ENCODE data around the gene TMEM222.

TMEM222 gene

DNA sequence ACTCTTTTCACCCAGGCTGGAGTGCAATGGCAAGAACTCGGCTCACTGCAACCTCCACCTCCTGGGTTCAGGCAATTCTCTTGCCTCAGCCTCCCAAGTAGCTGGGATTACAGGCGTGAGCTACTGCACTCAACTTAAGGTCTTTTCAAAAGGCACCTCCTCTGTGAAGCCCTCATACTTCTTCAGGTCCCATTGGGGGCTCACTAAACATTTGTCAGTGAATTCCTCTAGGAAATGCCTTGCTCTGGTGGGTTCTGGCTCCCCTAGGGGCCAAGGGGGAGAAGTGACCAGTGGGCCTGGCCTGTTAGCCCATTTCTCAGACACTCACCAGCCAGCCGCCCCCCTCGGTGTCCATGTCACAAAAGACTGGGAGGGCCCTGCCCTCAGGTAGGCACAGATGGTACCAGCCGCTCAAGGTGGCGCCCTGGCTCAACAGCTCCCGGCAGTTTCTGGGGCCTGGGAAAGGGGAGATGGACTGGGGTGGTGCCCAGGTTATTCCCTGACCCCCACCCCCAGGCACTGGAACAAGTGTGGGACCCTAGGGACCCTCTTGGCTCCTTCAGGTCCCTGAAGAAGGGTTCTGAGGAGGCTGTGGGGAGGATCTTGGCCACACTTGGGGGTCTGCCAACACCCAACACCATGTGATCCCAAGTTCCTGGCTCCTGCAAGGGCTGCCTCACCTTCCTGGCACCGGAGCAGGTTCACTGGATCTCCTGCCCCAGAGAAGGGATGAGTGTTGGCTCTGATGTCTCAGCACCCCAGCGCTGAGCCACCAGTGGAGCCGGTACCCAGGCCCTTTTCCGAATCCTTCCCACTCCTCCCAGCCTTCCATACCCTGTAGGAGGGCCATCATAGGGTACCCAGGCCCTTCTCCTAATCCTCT lies 51.1 kb downstream of the TMEM222 start:
- Histone ChIP-seq H3K36me3 (ENCODE audit: insufficient read depth, low read length) (no peaks in the 10 kb centered on the region), H3K4me1 (ENCODE audit: insufficient read depth, low read length) (no peaks in the 10 kb centered on the region), H3K9ac (ENCODE audit: low read depth, low read length) (no peak overlapping the region), H3K9me3 (ENCODE audit: insufficient read depth, low read depth, low read length) (no peaks in the 10 kb centered on the region), H3K27ac (ENCODE audit: low read depth, low read length) (no peak overlapping the region), H3K27me3 (ENCODE audit: insufficient read depth, low read length) (no peaks in the 10 kb centered on the region), H3K4me3 (ENCODE audit: low read length) (no peak overlapping the region)
- 87% methylated on average over 11 of the region's 11 CpGs for WGBS

- no peaks in the 10 kb centered on the region for H3K9me3 ChIP-seq (ENCODE audit: insufficient read depth, low read depth, low read length)
- H3K27ac ChIP-seq (ENCODE audit: low read depth, low read length) = no peak within 1 kb of the TSS
- WGBS = 81% methylated on average over 4 of the region's 4 CpGs
- H3K4me3 ChIP-seq (ENCODE audit: low read length) = no peak within 1 kb of the TSS
- H3K4me1 ChIP-seq (ENCODE audit: insufficient read depth, low read length) = no peaks in the 10 kb centered on the region
- no peak within 1 kb of the TSS for H3K9ac ChIP-seq (ENCODE audit: low read depth, low read length)
- no peaks in the 10 kb centered on the region for H3K27me3 ChIP-seq (ENCODE audit: insufficient read depth, low read length)
- no peaks in the 10 kb centered on the region for H3K36me3 ChIP-seq (ENCODE audit: insufficient read depth, low read length)
Observed at GRCh38 chr1:27374362-27375086, 52.6 kb downstream of the TMEM222 start, which contains the start of gene FCN3. Gene FCN3 (minus strand): TSS chr1:27374824. CDS start chr1:27374818, 6 bp downstream.

DNA sequence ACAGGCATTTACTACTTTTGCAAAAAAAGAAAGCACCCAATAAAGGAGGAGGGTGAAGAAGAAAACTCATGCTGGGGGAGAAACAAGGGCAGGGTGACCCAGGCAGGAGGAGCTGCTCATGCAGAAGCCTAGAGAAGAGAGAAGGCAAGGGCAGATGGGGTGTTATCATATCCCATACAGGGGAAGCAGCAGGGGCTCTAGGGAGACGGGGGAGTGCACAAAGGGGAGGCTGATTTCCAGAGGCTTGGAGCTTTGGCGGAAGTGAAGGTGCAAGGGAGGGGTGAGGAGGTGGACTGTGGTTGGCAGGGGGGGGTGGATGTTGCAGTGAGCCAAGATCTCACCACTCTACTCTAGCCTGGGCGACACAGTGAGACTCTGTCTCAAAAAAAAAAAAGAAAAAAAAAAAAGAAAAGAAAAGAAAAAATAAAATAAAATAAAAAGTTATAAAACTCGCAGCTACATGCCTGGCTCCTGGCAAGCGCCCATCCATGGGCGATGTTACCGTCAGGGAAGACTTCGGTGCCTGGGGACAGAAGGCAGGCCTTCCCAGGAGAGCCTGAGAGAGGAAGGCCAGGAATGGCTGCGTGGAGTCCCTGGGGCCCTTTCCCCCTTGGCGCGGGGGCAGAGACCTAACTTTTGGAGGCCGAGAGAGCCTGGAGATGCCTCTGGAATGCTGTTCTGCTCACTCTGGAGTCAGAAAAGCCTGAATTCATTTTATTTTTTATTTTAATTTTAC lies 56.0 kb downstream of the TMEM222 start:
- Histone ChIP-seq H3K27ac (ENCODE audit: low read depth, low read length) (no peak overlapping the region), H3K27me3 (ENCODE audit: insufficient read depth, low read length) (peaks cover 15% of the 10 kb centered on the region), H3K36me3 (ENCODE audit: insufficient read depth, low read length) (no peaks in the 10 kb centered on the region), H3K4me1 (ENCODE audit: insufficient read depth, low read length) (no peaks in the 10 kb centered on the region), H3K9ac (ENCODE audit: low read depth, low read length) (no peak overlapping the region), H3K4me3 (ENCODE audit: low read length) (no peak overlapping the region), H3K9me3 (ENCODE audit: insufficient read depth, low read depth, low read length) (no peaks in the 10 kb centered on the region)
- 87% methylated on average over 11 of the region's 12 CpGs for WGBS

DNA sequence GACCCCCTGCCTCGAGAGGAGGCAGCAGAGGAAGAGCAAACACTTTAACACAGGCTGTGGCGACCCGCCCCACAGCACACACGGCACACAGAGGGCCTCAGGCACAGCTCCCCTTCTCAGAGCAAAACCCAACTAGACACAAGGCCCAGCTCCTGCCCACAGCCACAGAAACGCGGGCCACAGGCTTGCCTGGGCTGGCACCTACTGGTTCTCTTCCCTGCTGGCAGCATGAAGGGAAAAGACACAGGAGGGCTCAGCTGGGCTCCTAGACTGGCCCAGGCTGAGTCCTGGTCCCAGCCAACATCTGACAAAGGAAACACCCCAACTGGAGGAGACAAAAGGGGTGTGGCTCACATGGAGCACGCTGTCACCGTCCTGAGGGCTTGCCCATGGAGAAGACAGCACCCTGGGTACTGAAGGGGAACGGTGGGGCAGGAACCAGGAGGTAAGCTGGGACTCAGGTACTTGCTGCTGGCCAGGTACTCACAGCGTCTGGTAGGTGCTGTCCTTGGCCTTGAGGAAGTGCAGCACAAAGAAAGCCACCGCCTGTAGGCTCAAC lies 57.7 kb downstream of the TMEM222 start:
- Histone ChIP-seq H3K4me3 (ENCODE audit: low read length) (no peak overlapping the region), H3K4me1 (ENCODE audit: insufficient read depth, low read length) (no peaks in the 10 kb centered on the region), H3K27me3 (ENCODE audit: insufficient read depth, low read length) (peaks cover 15% of the 10 kb centered on the region), H3K9ac (ENCODE audit: low read depth, low read length) (no peak overlapping the region), H3K9me3 (ENCODE audit: insufficient read depth, low read depth, low read length) (no peaks in the 10 kb centered on the region), H3K27ac (ENCODE audit: low read depth, low read length) (no peak overlapping the region), H3K36me3 (ENCODE audit: insufficient read depth, low read length) (no peaks in the 10 kb centered on the region)
- 80% methylated on average over 11 of the region's 11 CpGs for WGBS

DNA sequence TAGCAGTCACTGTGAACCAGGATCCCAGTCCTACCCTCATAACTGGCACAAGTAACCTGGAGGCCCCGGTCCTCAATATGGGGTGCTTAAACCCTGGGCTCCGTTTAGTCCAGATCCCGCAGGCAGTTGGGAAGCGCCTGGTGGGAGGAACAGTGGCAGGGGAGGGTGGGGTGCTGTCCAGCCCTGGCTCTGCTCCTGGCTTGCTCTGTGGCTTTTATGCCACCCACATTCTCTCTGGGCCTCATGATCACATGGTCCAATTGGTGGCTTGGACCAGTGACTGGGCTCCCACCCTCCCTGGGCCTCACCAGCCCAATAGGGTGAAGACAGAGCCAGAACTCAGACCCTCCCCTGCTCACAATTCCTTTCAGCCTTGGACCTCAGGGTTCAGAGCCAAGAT lies 58.3 kb downstream of the TMEM222 start:
- H3K27me3 ChIP-seq (ENCODE audit: insufficient read depth, low read length) = peaks cover 15% of the 10 kb centered on the region
- no peaks in the 10 kb centered on the region for H3K9me3 ChIP-seq (ENCODE audit: insufficient read depth, low read depth, low read length)
- no peaks in the 10 kb centered on the region for H3K4me1 ChIP-seq (ENCODE audit: insufficient read depth, low read length)
- 91% methylated on average over 4 of the region's 4 CpGs for WGBS
- H3K36me3 ChIP-seq (ENCODE audit: insufficient read depth, low read length) = no peaks in the 10 kb centered on the region
- H3K9ac ChIP-seq (ENCODE audit: low read depth, low read length) = no peak overlapping the region
- H3K4me3 ChIP-seq (ENCODE audit: low read length) = no peak overlapping the region
- no peak overlapping the region for H3K27ac ChIP-seq (ENCODE audit: low read depth, low read length)

DNA sequence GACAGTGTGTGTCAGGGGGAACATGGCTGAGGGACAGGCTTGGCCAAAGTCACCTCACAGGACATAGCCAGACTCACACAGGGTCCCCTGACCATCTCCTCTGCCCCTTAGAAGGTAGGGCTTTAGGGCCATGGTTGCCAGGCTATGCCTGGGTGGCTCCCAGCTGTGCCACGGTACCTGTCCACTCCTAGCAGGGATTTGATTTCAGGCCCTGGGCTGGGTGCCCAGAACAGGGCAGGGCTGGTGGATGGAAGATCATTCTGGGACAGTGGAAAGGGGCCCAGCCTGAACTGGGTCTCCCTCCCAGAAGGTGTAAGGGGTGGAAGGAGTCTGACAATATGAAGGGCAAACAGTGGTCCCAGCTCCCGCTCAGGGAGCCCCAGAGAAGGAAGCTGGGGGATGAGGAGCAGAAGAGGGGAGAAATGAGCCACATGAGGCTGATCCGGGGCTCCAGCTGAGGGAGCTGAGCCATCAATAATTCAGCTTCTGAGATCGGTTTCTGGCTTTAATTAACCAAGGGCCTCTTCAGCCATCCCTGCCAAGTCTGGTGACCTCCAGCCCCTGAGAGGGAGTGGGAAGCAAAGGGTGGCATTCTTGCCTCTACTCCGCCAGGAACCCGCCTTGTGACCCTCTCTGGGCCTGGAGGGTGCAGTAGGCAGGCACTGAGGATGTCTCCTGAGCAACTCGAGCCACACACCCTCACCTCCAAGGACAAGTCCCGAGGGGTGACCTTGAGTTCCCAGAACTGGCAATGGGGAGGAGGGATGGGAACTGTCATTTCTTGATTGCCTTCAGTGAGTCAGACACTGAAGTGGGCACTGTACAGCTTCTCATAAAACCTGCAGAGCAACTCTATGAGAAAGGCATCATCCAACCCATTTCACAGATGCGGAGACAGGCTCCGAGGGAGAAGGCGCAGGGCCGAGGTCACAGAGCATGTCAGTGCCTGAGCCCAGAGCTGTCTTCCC lies 59.1 kb downstream of the TMEM222 start:
- H3K27ac ChIP-seq (ENCODE audit: low read depth, low read length) = no peak overlapping the region
- peaks cover 15% of the 10 kb centered on the region for H3K27me3 ChIP-seq (ENCODE audit: insufficient read depth, low read length)
- no peak overlapping the region for H3K4me3 ChIP-seq (ENCODE audit: low read length)
- WGBS = 91% methylated on average over 12 of the region's 12 CpGs
- no peak overlapping the region for H3K9ac ChIP-seq (ENCODE audit: low read depth, low read length)
- no peaks in the 10 kb centered on the region for H3K36me3 ChIP-seq (ENCODE audit: insufficient read depth, low read length)
- H3K9me3 ChIP-seq (ENCODE audit: insufficient read depth, low read depth, low read length) = no peaks in the 10 kb centered on the region
- H3K4me1 ChIP-seq (ENCODE audit: insufficient read depth, low read length) = no peaks in the 10 kb centered on the region

DNA sequence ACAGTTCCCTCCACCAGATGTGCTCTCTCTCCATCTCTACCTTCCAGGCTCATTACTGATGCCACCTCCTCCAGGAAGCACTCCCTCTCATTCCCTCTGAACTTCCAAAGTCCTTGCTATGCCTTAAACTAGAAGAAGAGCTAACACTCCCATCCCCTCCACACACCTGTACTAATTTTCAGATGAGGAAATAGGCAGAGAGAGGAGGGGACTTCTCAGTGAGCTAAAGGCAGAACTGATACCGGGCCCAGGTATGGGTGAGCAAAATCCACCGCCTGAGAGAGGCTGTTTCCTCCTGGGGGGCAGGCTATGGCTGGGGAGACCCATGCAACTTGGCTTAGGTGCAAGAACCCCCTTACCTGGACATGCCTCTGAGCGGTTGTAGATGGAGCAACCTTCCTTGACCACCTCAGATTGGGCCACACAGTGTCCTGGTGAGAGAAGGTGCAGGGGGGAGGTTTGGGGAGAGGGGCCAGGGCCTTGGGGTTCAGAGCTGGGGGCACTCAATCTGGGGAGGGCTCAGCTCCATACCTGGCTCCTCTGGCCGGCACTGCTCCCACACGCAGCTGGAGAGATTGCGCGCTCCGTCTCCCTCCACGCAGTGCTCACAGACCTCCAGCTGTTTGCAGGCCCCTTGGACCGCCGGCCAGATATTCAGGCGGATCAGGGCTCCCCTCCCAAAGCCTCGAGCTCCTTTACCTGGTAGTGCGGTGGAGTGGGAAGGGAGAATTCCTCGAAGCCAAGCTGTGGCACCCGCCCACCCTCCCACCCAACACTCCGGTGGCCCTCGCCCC lies 60.2 kb downstream of the TMEM222 start:
- no peak overlapping the region for H3K9ac ChIP-seq (ENCODE audit: low read depth, low read length)
- H3K4me1 ChIP-seq (ENCODE audit: insufficient read depth, low read length) = no peaks in the 10 kb centered on the region
- H3K4me3 ChIP-seq (ENCODE audit: low read length) = no peak overlapping the region
- no peaks in the 10 kb centered on the region for H3K36me3 ChIP-seq (ENCODE audit: insufficient read depth, low read length)
- H3K9me3 ChIP-seq (ENCODE audit: insufficient read depth, low read depth, low read length) = no peaks in the 10 kb centered on the region
- peaks cover 15% of the 10 kb centered on the region for H3K27me3 ChIP-seq (ENCODE audit: insufficient read depth, low read length)
- 80% methylated on average over 13 of the region's 18 CpGs for WGBS
- no peak overlapping the region for H3K27ac ChIP-seq (ENCODE audit: low read depth, low read length)

- no peaks in the 10 kb centered on the region for H3K4me1 ChIP-seq (ENCODE audit: insufficient read depth, low read length)
- H3K4me3 ChIP-seq (ENCODE audit: low read length) = peak within 1 kb of the TSS; percentile 58
- no peaks in the 10 kb centered on the region for H3K9me3 ChIP-seq (ENCODE audit: insufficient read depth, low read depth, low read length)
- 8% methylated on average over 43 of the region's 43 CpGs for WGBS
- H3K27ac ChIP-seq (ENCODE audit: low read depth, low read length) = no peak within 1 kb of the TSS
- peaks cover 15% of the 10 kb centered on the region for H3K27me3 ChIP-seq (ENCODE audit: insufficient read depth, low read length)
- peak within 1 kb of the TSS; percentile 67 for H3K9ac ChIP-seq (ENCODE audit: low read depth, low read length)
- no peaks in the 10 kb centered on the region for H3K36me3 ChIP-seq (ENCODE audit: insufficient read depth, low read length)
Observed at GRCh38 chr1:27383039-27383605, 61.2 kb downstream of the TMEM222 start, which contains the start of gene CD164L2. Gene CD164L2 (minus strand): TSS chr1:27383333. CDS start chr1:27383239, 94 bp downstream.

GRCh38 chr1:27383661-27384060 lies 61.7 kb downstream of the TMEM222 start:
- Histone ChIP-seq H3K9ac (ENCODE audit: low read depth, low read length) (no peak overlapping the region), H3K27ac (ENCODE audit: low read depth, low read length) (no peak overlapping the region), H3K36me3 (ENCODE audit: insufficient read depth, low read length) (no peaks in the 10 kb centered on the region), H3K27me3 (ENCODE audit: insufficient read depth, low read length) (peaks cover 15% of the 10 kb centered on the region), H3K4me1 (ENCODE audit: insufficient read depth, low read length) (no peaks in the 10 kb centered on the region), H3K4me3 (ENCODE audit: low read length) (no peak overlapping the region), H3K9me3 (ENCODE audit: insufficient read depth, low read depth, low read length) (no peaks in the 10 kb centered on the region)
- 87% methylated on average over 13 of the region's 13 CpGs for WGBS

Data from HUES64 (cell line).